ENCODE data around the gene FTSJ1. TPM values are rescaled to one million over a fixed set of nuclear protein-coding genes. Genes with fewer than 3 reads are reported as not detected.

Gene FTSJ1
- total and polyA plus RNA-seq, 2 of the 4 experiments (the other 2 are of a cell fraction), result 50.8 to 59.9 TPM

DNA sequence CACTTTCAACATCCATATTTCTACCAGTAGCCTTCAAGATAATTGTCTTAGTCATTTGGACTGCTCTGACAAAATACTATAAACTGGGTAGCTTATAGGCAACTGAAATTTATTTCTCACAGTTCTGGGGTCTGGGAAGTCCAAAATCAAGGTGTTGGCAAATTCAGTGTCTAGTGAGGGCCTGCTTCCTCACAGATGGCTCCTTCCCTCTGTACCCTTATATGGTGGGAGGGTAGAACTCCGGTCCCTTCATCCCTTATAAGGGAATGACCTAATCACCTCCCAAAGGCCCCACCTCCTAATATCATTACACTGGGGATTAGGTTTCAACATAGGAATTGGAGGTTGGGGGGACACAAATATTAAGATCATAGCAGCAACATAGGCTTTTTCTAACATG, 56.2 kb downstream of the FTSJ1 start:
- BruUV-seq (replicated peaks), result no TSS peak
- H3K4me1 ChIP-seq (ENCODE audit: control insufficient read depth, insufficient read depth, low read length), result 0 out of 2 replicates have a peak, but pooled peaks cover 1% of the 10 kb centered on the region
- no peak overlapping the region for H3K14ac ChIP-seq (replicated peaks; ENCODE audit: low read depth, low read length)
- H2AK9ac ChIP-seq (replicated peaks; ENCODE audit: low read depth, low read length, poor library complexity), result no peak overlapping the region
- H4K20me1 ChIP-seq (ENCODE audit: insufficient read depth, low read length), result no peaks in the 10 kb centered on the region
- no peak overlapping the region for H2BK120ac ChIP-seq (ENCODE audit: low read depth, low read length)
- H3K18ac ChIP-seq (ENCODE audit: low read depth, low read length), result no peak overlapping the region
- H4K5ac ChIP-seq (ENCODE audit: low read depth, low read length), result no peak overlapping the region
- no peak overlapping the region for H3K23ac ChIP-seq (ENCODE audit: low read depth, low read length)
- no peaks in the 10 kb centered on the region for H3K79me1 ChIP-seq (ENCODE audit: low read depth in 1 of 2, low read length in 2 of 2)
- H2BK20ac ChIP-seq (ENCODE audit: low read depth, low read length), result no peak overlapping the region; the same call in 1 of the 2 replicates
- H3K4ac ChIP-seq (ENCODE audit: low read depth, low read length), result no peak overlapping the region
- no peak overlapping the region for H4K91ac ChIP-seq (ENCODE audit: insufficient read depth, low read depth, low read length)
- in situ Hi-C loops (cut with MboI; ENCODE audit: low sequenced_read_pairs), result no loop called here
- no peak overlapping the region for H3K56ac ChIP-seq (ENCODE audit: extremely low read depth, insufficient read depth, low read length)
- ATAC-seq (ENCODE audit: low read depth) (peak; percentile 14; the same call in 1 of the 2 replicates), DNase-seq (no peak)
- peaks cover 2% of the 10 kb centered on the region; the same call in 1 of the 2 replicates for H3K36me3 ChIP-seq (ENCODE audit: control insufficient read depth, insufficient read depth, low read length)
- no peak overlapping the region for H2AFZ ChIP-seq (replicated peaks; ENCODE audit: low read length, poor library complexity)
- H3K4me3 ChIP-seq (ENCODE audit: insufficient read depth, low read depth, low read length), result no peak overlapping the region
- peak overlapping the region in 1 of 2 experiments; percentile 83; a peak in 1 of 4 replicates for H4K8ac ChIP-seq (ENCODE audit: low read depth in 2 of 2, low read length in 2 of 2)
- H3K9me3 ChIP-seq (ENCODE audit: control insufficient read depth, insufficient read depth, low read length), result no peaks in the 10 kb centered on the region; the same call in 1 of the 2 replicates
- ChIA-PET CTCF (interaction anchor here (1.0 kb wide), 1 partner anchor 26 kb away, joined by 3 read pairs; no protein-coding TSS in a partner anchor), POLR2A (ENCODE audit: unreplicated experiment) (no interaction called here)
- no peak overlapping the region for H3K9ac ChIP-seq (ENCODE audit: low read depth, low read length)
- no peak overlapping the region for H2BK5ac ChIP-seq (ENCODE audit: low read depth, low read length, poor library complexity, severe bottlenecking)
- TF ChIP-seq MAFK (IDR thresholded peaks at IDR 0.05; ENCODE audit: low read depth, low read length) (no peak), RCOR1 (IDR thresholded peaks at IDR 0.05; ENCODE audit: insufficient replicate concordance, low read length) (no peak), RAD21 (IDR thresholded peaks at IDR 0.05; ENCODE audit: low read length) (no peak), SMC3 (IDR thresholded peaks at IDR 0.05; ENCODE audit: low read depth, low read length) (no peak), CHD1 (IDR thresholded peaks at IDR 0.05; ENCODE audit: low read depth, low read length) (no peak), RFX5 (IDR thresholded peaks at IDR 0.05; ENCODE audit: low read depth, low read length) (no peak), FOS (IDR thresholded peaks at IDR 0.05; ENCODE audit: low read depth, low read length) (no peak)
- H3K9me1 ChIP-seq (ENCODE audit: insufficient read depth, low read length), result no peaks in the 10 kb centered on the region
- no CpG with 5 or more reads among the region's 1 CpG for WGBS, 2 experiments (ENCODE audit: extremely low coverage in 2 of 2, insufficient read length in 1 of 2)
- intact Hi-C loops (cut with micrococcal nuclease), result no loop called here
- dilution Hi-C loops (cut with HindIII; ENCODE audit: low sequenced_read_pairs, unreplicated experiment), result no loop called here
- no peak overlapping the region for H2BK15ac ChIP-seq (ENCODE audit: low read depth, low read length)
- no peak overlapping the region for H2AK5ac ChIP-seq (ENCODE audit: low read depth, low read length)
- H3K27me3 ChIP-seq (ENCODE audit: control insufficient read depth, insufficient read depth, low read length), result no peaks in the 10 kb centered on the region
- no peak overlapping the region for H3K4me2 ChIP-seq (ENCODE audit: low read depth, low read length)
- no peak overlapping the region for H3K27ac ChIP-seq (ENCODE audit: insufficient read depth, low read length)
